Heart left ventricle (tissue), 16 donors: ENCODE measurements around the gene MAPK8IP3. TPM values are rescaled to one million over a fixed set of nuclear protein-coding genes. Genes with fewer than 3 reads are reported as not detected.
"Not testable (repeated sequence)": the region's sequence is repeated elsewhere in the genome, so short reads cannot be mapped to it uniquely, and the experiment has no call there.

Source experiments
- ATAC-seq, 4 donors: fragments of 200-7000 bp; cut with Tn5 transposase; one replicate each; pipeline ENCODE4 v1.9.1; 2020 to 2022; ENCODE audit warnings: moderate library complexity in 4 of 4, mild to moderate bottlenecking in 3 of 4, moderate number of reproducible peaks in 1 of 4
- DNase-seq, 5 donors: peaks; one replicate each; pipeline ENCODE4 v3.0.0-alpha.2; 2020
- H3K27ac ChIP-seq, 12 donors: fragments of 200-600 bp; sonication (generic) in 4 of 12; one replicate each; pipeline versions ENCODE4 v1.5.0 to v1.8.0; 2016 to 2022; ENCODE audit warnings: mild to moderate bottlenecking in 2 of 12
- H3K27me3 ChIP-seq, 9 donors: fragments of 200-600 bp; sonication (generic) in 2 of 9; one replicate each; pipeline versions ENCODE4 v1.5.1 to v1.8.0; 2016 to 2022; ENCODE audit warnings: mild to moderate bottlenecking in 3 of 9
- H3K36me3 ChIP-seq, 9 donors: fragments of 200-600 bp; sonication (generic) in 2 of 9; one replicate each; pipeline versions ENCODE4 v1.5.0 to v1.8.0; 2018 to 2022; ENCODE audit warnings: mild to moderate bottlenecking in 2 of 9
- H3K4me1 ChIP-seq, 12 donors: fragments of 200-600 bp; sonication (generic) in 4 of 12; one replicate each; pipeline versions ENCODE4 v1.5.0 to v1.8.0; 2016 to 2022; ENCODE audit warnings: mild to moderate bottlenecking in 3 of 12
- H3K4me3 ChIP-seq, 12 donors: fragments of 200-600 bp; sonication (generic) in 4 of 12; one replicate each; pipeline versions ENCODE4 v1.5.0 to v1.8.0; 2017 to 2022; ENCODE audit warnings: mild to moderate bottlenecking in 9 of 12, moderate library complexity in 4 of 12
- H3K9me3 ChIP-seq, 12 donors: fragments of 200-600 bp; sonication (generic) in 4 of 12; one replicate each; pipeline versions ENCODE4 v1.5.0 to v1.8.0; 2016 to 2022; ENCODE audit warnings: mild to moderate bottlenecking in 1 of 12
- CTCF ChIP-seq, 12 donors: fragments of 200-600 bp; sonication (generic) in 4 of 12; IDR thresholded peaks; one replicate each; pipeline versions ENCODE4 v1.5.0 to v1.8.0; 2018 to 2022; ENCODE audit warnings: antibody characterized with exemption in 12 of 12, mild to moderate bottlenecking in 5 of 12
- POLR2A ChIP-seq, 2 donors: fragments of 450-650 bp; IDR thresholded peaks; one replicate each; pipeline ENCODE4 v1.6.1; 2017; ENCODE audit warnings: antibody characterized with exemption in 2 of 2, mild to moderate bottlenecking in 2 of 2, moderate library complexity in 2 of 2
- whole genome bisulfite sequencing, 4 donors: extraction: QIAGEN DNeasy Blood & Tissue Kit in 2 of 4; methylation state at CpG; one replicate each; pipeline versions ENCODE4 v1.1.5 to v1.1.7; 2013 to 2018; 5-methylcytosine and 5-hydroxymethylcytosine counted together
- intact Hi-C, 10 donors: fragments of 100-400 bp; cut with DNase I; formaldehyde crosslinking; loops; one replicate each; pipeline versions ENCODE4 v1.11.1 to v1.14.2; 2022
- polyA plus RNA-seq, 2 donors: library from polyadenylated mRNA; stranded (reverse); fragments of 200-250 nt; gene quantifications; one replicate each; pipeline ENCODE4 v1.2.3, GENCODE V29; 2013
- total RNA-seq, 9 donors: library from RNA; depleted of rRNA in 2 of 9; stranded (reverse); fragments of >200 nt in 2 of 9; fragmentation: NEBNext Ultra II Directional in 3 of 9; extraction: Animal tissue kit (Norgen Biotek cat#: 25700) in 3 of 9; gene quantifications; one replicate each; pipeline versions ENCODE4 v1.1.0 to v1.2.4, GENCODE V29; 2016 to 2023
- donor health status: ischemic (EF 13 %, LVEDD 7.1; RV severe dilation, severe dysfunction).
- donor health status: healthy with polysubstance abuse.
- donor health status: DM: no; HTN: yes; CAD: no.
- donor health status: DM: no; HTN: no; CAD: no.
- donor health status: ischemic (EF 25% LVEDD 6.9; RV normal size, moderate dysfunction).
- donor health status: ischemic (EF 25% LVEDD 5.7; RV mildly dilated, moderate dysfunction).
- donor health status: healthy.
- donor health status: DM: yes; HTN: yes; CAD: no.
- donor health status: ischemic (EF 35%, LVEDD 5.7; RV mildly dilated, moderate dysfunction).
- donor health status: nonischemic (EF 11% LVEDD 7.7; RV severe dilation, severe dysfunction).
- donor health status: DM: yes; HTN: yes; CAD: no.
- donor health status: PGD.
- donor health status: ischemic (EF 29% LVEDD 5.4; RV normal size, mild dysfunction).
- donor health status: nonischemic (EF 23%, LVEDD 6.1; RV moderate dilation, normal function).

The MAPK8IP3 gene
- total and polyA plus RNA-seq, 11 donors: 29.5 to 71.3 (median 63.1) TPM

GRCh38 chr16:1701216-1701878 lies 4.6 kb upstream of the MAPK8IP3 start:
- 88 to 92% (median 91%) methylated on average over 6 of the region's 6 CpGs for WGBS, 4 donors
- Histone ChIP-seq H3K36me3 (peaks cover 0 to 64% (median 36%) of the 10 kb centered on the region in 9 donors), H3K4me1 (peaks cover 0 to 8% (median 4%) of the 10 kb centered on the region in 12 donors), H3K27ac (no peak overlapping the region), H3K4me3 (no peak overlapping the region), H3K9me3 (no peaks in the 10 kb centered on the region), H3K27me3 (no peaks in the 10 kb centered on the region)
- intact Hi-C loops: loop anchor here in 2 of 10 donors (10.0 kb wide), 2 partner anchors 57 to 87 kb away; partner anchors contain the start of genes CRAMP1 (in 1 of the 2) and IFT140 (in 1 of the 2)
- DNase-seq (no peak), ATAC-seq (no peak)
- TF ChIP-seq POLR2A (IDR thresholded peaks at IDR 0.05): no peak
- no peak for TF ChIP-seq CTCF (IDR thresholded peaks at IDR 0.05)

- not testable (repeated sequence) for H3K27me3 ChIP-seq, H3K9me3 ChIP-seq
- H3K4me1 ChIP-seq: peaks cover 0 to 40% (median 32%) of the 10 kb centered on the region in 12 donors
- peak overlapping the region; percentile 69 to 99 (median 94) for H3K27ac ChIP-seq
- DNase-seq (peak in 1 of 5 donors; percentile 35), ATAC-seq (peak in 3 of 4 donors; percentile 5 to 34 (median 8))
- H3K4me3 ChIP-seq: peak overlapping the region; percentile 74 to 99 (median 92)
- 0% methylated on average over 16 of the region's 16 CpGs for WGBS, 4 donors
- intact Hi-C loops: loop anchor here in 4 of 10 donors (2.0 to 10.0 kb wide), 9 partner anchors 27 to 283 kb away; partner anchors contain the start of genes CRAMP1 (in 2 of the 4), IFT140 (in 2 of the 4), CLCN7 (in 1 of the 4) and EME2 (in 1 of the 4)
- peaks cover 0 to 25% (median 6%) of the 10 kb centered on the region in 9 donors for H3K36me3 ChIP-seq
Observed at GRCh38 chr16:1705324-1705687, 689 bp upstream of the MAPK8IP3 start.

GRCh38 chr16:1706386-1707192 lies 594 bp downstream of the MAPK8IP3 start:
- no peaks in the 10 kb centered on the region for H3K27me3 ChIP-seq
- WGBS, 4 donors: 0 to 1% (median 1%) methylated on average over 29 to 62 of the region's 62 CpGs
- DNase-seq (peak in 1 of 5 donors; percentile 40), ATAC-seq (peak in 2 of 4 donors; percentile 7 to 24)
- intact Hi-C loops: loop anchor here in 5 of 10 donors (2.0 to 10.0 kb wide), 11 partner anchors 62 to 398 kb away; partner anchors contain the start of genes CRAMP1 (in 3 of the 5), IFT140 (in 3 of the 5), CLCN7 (in 1 of the 5) and EME2 (in 1 of the 5)
- H3K9me3 ChIP-seq: no peaks in the 10 kb centered on the region
- peaks cover 0 to 46% (median 32%) of the 10 kb centered on the region in 12 donors for H3K4me1 ChIP-seq
- H3K27ac ChIP-seq: peak overlapping the region; percentile 69 to 99 (median 94)
- peak overlapping the region; percentile 74 to 99 (median 92) for H3K4me3 ChIP-seq
- H3K36me3 ChIP-seq: peaks cover 0 to 15% (median 5%) of the 10 kb centered on the region in 9 donors
- no peak for TF ChIP-seq POLR2A (IDR thresholded peaks at IDR 0.05)
- TF ChIP-seq CTCF (IDR thresholded peaks at IDR 0.05): no peak

GRCh38 chr16:1707193-1707790 lies 1.3 kb downstream of the MAPK8IP3 start:
- 12 to 19% (median 17%) methylated on average over 12 to 16 of the region's 16 CpGs for WGBS, 4 donors
- intact Hi-C loops: loop anchor here in 5 of 10 donors (2.0 to 10.0 kb wide), 11 partner anchors 62 to 398 kb away; partner anchors contain the start of genes CRAMP1 (in 3 of the 5), IFT140 (in 3 of the 5), CLCN7 (in 1 of the 5) and EME2 (in 1 of the 5)
- H3K4me3 ChIP-seq: peak overlapping the region; percentile 74 to 99 (median 92)
- no peaks in the 10 kb centered on the region for H3K27me3 ChIP-seq
- peak overlapping the region in 10 of 12 donors; percentile 91 to 99 (median 94) for H3K27ac ChIP-seq
- DNase-seq (no peak), ATAC-seq (no peak)
- TF ChIP-seq CTCF (IDR thresholded peaks at IDR 0.05) (no peak), POLR2A (IDR thresholded peaks at IDR 0.05) (no peak)
- H3K36me3 ChIP-seq: peaks cover 0 to 8% (median 2%) of the 10 kb centered on the region in 9 donors
- peaks cover 0 to 47% (median 34%) of the 10 kb centered on the region in 12 donors for H3K4me1 ChIP-seq
- H3K9me3 ChIP-seq: no peaks in the 10 kb centered on the region
